Bronchial epithelial cell (primary cell): ENCODE results near the gene SIX3. TPM values are rescaled to one million over a fixed set of nuclear protein-coding genes. Genes with fewer than 3 reads are reported as not detected.

Source experiments
- DNase-seq: peaks from one replicate; pipeline ENCODE4 v3.0.0-alpha.2; 2010; ENCODE audit warnings: low read depth
- FAIRE-seq: peaks from 2 replicates; lab custom pipeline; 2011; peaks lifted over from hg19 to GRCh38; lab: Jason Lieb, UNC
- H3K27me3 ChIP-seq: 2 replicates; pipeline ENCODE4 v1.5.1; 2011; ENCODE audit warnings: low read length; ENCODE audit not compliant: control insufficient read depth, insufficient read depth
- H3K36me3 ChIP-seq: 2 replicates; pipeline ENCODE4 v1.5.1; 2011; ENCODE audit warnings: low read length; ENCODE audit not compliant: control insufficient read depth, insufficient read depth
- H3K4me3 ChIP-seq: 2 replicates; pipeline ENCODE4 v1.5.1; 2011; ENCODE audit warnings: mild to moderate bottlenecking, low read depth, low read length, control low read depth
- CTCF ChIP-seq: IDR thresholded peaks from 2 replicates; pipeline ENCODE4 v1.5.1; 2011; ENCODE audit warnings: mild to moderate bottlenecking, moderate library complexity, low read length, control low read depth, inconsistent platforms; ENCODE audit not compliant: insufficient read depth, severe bottlenecking
- total RNA-seq: library from RNA; depleted of rRNA; stranded (reverse); fragments of >200 nt; gene quantifications from 2 replicates; pipeline ENCODE4 v1.2.1, GENCODE V29; 2014

The SIX3 gene
- total RNA-seq, 1 donor from 2014 or later: not detected

GRCh38 chr2:44979581-44979980, 38.1 kb downstream of the SIX3 start:
- H3K4me3 ChIP-seq: no peak overlapping the region
- no peak for TF ChIP-seq CTCF
- H3K27me3 ChIP-seq: no peaks in the 10 kb centered on the region
- DNase-seq: no peak
- H3K36me3 ChIP-seq: no peaks in the 10 kb centered on the region
- FAIRE-seq: no peak

- H3K36me3 ChIP-seq: no peaks in the 10 kb centered on the region
- no peak for TF ChIP-seq CTCF
- no peak for FAIRE-seq
- no peaks in the 10 kb centered on the region for H3K27me3 ChIP-seq
- no peak for DNase-seq
- no peak overlapping the region for H3K4me3 ChIP-seq
Measured at GRCh38 chr2:44980751-44981713, 39.5 kb downstream of the SIX3 start.

GRCh38 chr2:44981714-44982108, 40.2 kb downstream of the SIX3 start:
- no peak overlapping the region for H3K4me3 ChIP-seq
- peak; percentile 89 for TF ChIP-seq CTCF
- peak; percentile 97 for FAIRE-seq
- H3K36me3 ChIP-seq: no peaks in the 10 kb centered on the region
- peak; percentile 55 for DNase-seq
- no peaks in the 10 kb centered on the region for H3K27me3 ChIP-seq

GRCh38 chr2:44983836-44984604, 42.5 kb downstream of the SIX3 start:
- FAIRE-seq (no peak), DNase-seq (no peak)
- H3K36me3 ChIP-seq: no peaks in the 10 kb centered on the region
- TF ChIP-seq CTCF: no peak
- no peak overlapping the region for H3K4me3 ChIP-seq
- no peaks in the 10 kb centered on the region for H3K27me3 ChIP-seq

GRCh38 chr2:44989176-44989575, 47.7 kb downstream of the SIX3 start:
- Histone ChIP-seq H3K27me3 (no peaks in the 10 kb centered on the region), H3K4me3 (no peak overlapping the region), H3K36me3 (no peaks in the 10 kb centered on the region)
- DNase-seq: no peak
- FAIRE-seq: no peak
- TF ChIP-seq CTCF: no peak
